ENCODE measurements around the gene SHISAL2A.
A peak's percentile ranks its signal among the peaks of the same experiment; 100 is the strongest.

SHISAL2A gene

GRCh38 chr1:52621950-52622349 is 11.0 kb upstream of the SHISAL2A start:
- no peak for DNase-seq (ENCODE audit: low read depth in 2 of 2)

DNA sequence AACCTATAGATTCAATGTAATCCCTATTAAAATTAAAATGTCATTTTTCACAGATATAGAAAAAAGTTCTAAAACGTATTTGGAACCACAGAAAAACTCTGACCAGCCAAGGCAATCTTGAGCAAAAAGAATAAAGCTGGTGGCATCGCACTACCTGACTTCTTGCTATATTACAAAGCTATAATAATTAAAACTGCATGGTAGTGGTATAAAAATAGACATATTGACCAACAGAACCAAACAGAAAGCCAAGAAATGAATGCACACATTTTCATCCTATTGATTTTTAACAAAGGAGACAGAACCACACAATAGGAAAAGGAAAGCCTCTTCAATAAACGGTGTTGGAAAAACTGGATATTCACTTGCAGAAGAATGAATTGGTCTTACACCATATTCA is 9.2 kb upstream of the SHISAL2A start:
- DNase-seq (ENCODE audit: low read depth in 2 of 2): no peak

- DNase-seq (ENCODE audit: low read depth in 2 of 2): no peak
These were observed 5.9 kb upstream of the SHISAL2A start for GRCh38 chr1:52627028-52627427.

DNA sequence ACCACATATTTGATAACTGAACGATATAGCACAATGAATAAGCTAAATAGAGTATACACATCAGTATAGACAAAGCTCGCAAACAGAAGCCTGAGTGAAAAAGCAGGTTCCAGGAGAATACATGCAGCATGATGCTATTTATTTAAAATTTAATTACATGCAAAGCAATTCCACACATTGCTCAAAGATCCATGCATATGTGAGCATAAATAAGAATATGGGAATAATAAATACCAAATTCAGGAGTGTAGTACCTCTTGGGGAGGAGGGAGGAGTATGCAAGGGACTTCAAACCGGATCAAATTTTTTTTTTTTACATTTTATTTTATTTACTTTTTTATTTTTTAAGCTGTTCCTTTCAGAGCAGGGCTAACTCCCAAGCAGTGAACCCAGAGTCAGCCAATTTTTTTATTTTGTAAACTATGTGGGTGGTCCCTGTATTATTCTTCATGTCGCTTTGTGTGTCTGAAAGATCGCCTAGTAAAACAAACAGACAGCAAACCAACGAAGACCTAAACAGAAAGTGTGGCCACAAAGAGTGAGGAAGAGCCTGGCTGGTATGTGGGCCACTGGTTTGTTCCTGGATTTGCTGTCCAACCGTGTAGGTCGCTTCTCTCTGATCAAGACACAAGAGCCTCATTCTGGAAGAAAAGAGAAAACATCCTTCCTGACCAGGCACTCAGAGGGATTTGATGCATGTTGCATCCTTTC is 4.2 kb upstream of the SHISAL2A start:
- no peak for DNase-seq (ENCODE audit: low read depth in 2 of 2)

- DNase-seq (ENCODE audit: low read depth in 2 of 2): no peak
These were observed 3.7 kb upstream of the SHISAL2A start for GRCh38 chr1:52629325-52629643.

DNA sequence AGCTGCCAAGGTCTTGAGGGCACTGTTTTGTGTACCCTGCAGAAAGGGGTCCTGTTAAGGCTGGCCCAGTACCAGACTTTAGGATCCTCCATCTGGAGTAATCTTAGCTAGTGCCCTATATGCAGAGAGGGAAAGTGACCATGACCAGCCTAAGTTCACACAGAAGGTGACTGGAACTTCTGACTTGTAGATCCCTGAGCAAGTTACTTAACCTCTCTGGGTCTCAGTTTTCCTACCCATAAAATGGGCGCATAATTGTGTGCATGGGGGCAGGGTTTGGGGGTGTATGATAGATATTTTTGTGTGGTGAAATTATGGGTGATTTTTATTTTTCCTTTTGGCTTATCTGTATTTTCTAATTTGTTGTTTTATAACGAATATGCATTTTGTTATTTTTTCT is 3.3 kb upstream of the SHISAL2A start:
- no peak for DNase-seq (ENCODE audit: low read depth in 2 of 2)

DNA sequence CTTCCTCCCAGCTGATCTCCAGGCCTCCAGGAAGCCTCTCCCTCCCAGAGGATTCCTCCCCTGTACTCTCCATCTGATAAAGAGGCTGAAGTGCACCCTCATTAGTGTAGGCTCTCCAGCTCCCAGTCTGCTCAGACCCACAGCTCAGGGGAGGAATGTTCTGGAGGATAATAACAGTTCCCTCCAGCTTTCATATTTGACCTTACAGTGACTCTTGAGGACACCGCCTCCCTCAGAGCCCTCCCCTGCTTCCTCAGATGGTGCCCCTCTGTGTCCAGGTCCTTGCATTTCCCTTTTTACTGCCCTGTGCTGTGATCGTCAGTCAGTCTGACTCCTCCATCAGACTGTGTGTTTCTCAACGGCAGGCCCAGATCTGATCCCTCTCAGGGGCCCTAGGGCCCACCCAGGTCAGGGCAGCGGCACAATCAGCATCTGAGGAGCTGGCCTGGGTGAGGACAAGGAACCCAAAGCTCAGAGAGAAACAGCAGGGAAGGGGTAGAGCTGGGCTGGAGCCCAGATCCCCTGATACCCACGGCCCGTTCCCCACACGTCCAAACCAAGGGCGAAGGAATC is 1.1 kb upstream of the SHISAL2A start:
- no peak for DNase-seq (ENCODE audit: low read depth in 2 of 2)

GRCh38 chr1:52633291-52633754 is 355 bp downstream of the SHISAL2A start:
- no peak for DNase-seq (ENCODE audit: low read depth in 2 of 2)

GRCh38 chr1:52634111-52634510 is 1.1 kb downstream of the SHISAL2A start:
- no peak for DNase-seq (ENCODE audit: low read depth in 2 of 2)

DNA sequence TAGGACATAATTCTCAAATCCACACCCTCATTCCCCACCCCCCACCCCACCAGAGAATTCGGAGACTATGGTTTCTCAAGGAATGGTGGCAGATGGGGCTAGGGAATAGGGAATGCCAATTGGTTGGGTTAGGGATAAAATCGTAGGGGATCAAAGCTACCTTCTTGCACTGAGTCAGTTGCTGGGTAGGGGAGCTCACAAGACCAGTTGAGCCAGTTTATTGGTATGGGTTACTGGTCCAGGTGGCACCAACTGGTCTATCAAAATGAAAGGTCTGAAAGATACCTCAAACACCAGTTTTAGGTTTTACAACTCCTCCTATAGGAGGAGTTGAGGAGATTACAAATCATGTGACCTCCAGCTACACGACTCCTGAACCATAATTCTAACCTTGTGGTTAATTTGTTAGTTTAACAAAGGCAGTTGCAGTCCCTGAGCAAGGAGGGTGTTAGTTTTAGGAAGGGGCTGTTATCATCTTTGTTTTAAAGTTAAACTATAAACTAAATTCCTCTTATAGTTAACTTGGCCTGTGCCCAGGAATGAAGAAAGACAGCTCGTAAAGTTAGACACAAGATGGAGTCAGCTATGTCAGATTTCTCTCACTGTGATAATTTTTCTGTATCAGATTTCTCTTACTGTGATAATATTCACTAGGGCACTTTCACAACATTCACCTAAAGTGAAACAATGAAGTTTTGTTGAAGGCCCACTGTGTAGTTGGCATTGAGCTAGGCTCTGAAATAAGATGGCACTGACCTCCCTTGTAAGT is 2.5 kb downstream of the SHISAL2A start:
- DNase-seq (ENCODE audit: low read depth in 2 of 2): no peak

- DNase-seq (ENCODE audit: low read depth in 2 of 2): peak in 1 of 2 donors; percentile 48
These were observed 4.0 kb downstream of the SHISAL2A start for GRCh38 chr1:52636721-52637695.

- no peak for DNase-seq (ENCODE audit: low read depth in 2 of 2)
These were observed 5.0 kb downstream of the SHISAL2A start for GRCh38 chr1:52637946-52638345.

- DNase-seq (ENCODE audit: low read depth in 2 of 2): no peak
These were observed 7.7 kb downstream of the SHISAL2A start for GRCh38 chr1:52640697-52641096.

- no peak for DNase-seq (ENCODE audit: low read depth in 2 of 2)
These were observed 8.3 kb downstream of the SHISAL2A start for GRCh38 chr1:52641307-52641706.

GRCh38 chr1:52645261-52645660 is 12.3 kb downstream of the SHISAL2A start:
- no peak for DNase-seq (ENCODE audit: low read depth in 2 of 2)

DNA sequence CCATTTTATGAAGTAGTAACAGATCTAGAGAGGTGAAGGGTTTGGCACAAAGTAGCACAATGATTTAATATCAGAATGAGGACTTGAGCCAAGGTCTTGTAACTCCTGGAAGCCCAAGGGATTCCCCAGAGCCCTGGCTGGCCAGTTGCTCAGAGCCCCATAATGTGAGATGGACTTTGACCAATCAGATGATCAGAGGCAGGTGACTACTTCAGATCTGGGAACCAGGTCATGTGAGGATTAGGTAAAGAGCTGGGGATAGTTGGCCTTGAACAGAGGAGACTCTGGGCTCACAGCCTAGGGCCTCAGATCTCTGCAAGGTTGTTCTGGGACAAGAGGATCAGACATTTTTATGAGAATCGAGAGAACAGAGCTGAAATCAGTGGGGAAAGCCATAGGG is 18.9 kb downstream of the SHISAL2A start:
- no peak for DNase-seq (ENCODE audit: low read depth in 2 of 2)

DNA sequence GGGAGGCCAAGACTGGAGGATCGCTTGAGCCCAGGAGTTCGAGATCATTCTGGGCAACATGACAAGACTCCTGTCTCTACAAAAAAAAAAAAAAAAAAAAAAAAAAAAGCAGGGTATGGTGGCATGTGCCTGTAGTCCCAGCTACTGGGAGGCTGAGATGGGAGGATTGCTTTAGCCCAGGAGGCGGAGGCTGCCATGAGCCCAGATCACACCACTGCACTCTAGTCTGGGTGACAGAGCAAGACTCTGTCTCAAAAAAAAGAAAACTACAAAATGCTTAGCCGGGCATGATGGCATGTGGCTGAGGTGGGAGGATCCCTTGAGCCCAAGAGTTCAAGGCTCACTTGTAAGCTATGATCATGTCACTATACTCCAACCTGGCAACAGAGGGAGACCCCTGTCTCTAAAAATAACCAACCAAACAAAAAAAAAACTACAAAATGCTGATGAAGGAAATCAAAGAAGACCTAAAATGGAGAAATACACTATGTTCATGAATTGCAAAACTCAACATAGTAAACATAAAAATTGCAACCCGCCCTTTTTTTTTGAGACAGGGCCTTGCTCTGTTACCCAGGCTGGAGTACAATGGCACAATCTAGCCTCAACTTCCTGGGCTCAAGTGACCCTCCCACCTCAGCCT is 20.4 kb downstream of the SHISAL2A start:
- no peak for DNase-seq (ENCODE audit: low read depth in 2 of 2)

GRCh38 chr1:52654063-52654462 is 21.1 kb downstream of the SHISAL2A start:
- no peak for DNase-seq (ENCODE audit: low read depth in 2 of 2)

GRCh38 chr1:52657702-52658101 is 24.7 kb downstream of the SHISAL2A start:
- no peak for DNase-seq (ENCODE audit: low read depth in 2 of 2)

DNA sequence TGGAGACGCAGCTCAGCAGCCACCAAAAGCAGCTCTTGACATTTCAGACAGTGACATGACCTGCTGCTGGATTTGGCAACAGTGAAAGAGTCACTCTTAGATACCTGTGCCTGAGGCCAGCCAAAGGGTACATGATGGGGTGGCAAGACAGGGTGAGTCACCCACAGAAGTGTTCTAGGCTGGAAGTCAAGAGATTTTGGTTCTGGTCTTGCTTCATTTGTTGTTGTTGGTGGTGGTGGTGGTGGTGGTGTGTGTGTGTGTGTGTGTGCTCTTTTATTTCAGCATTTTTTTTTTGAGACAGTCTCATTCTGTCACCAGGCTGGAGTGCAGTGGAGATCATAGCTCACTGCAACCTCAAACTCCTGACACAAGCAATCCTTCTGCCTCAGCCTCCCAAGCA is 25.8 kb downstream of the SHISAL2A start:
- DNase-seq (ENCODE audit: low read depth in 2 of 2): no peak

DNA sequence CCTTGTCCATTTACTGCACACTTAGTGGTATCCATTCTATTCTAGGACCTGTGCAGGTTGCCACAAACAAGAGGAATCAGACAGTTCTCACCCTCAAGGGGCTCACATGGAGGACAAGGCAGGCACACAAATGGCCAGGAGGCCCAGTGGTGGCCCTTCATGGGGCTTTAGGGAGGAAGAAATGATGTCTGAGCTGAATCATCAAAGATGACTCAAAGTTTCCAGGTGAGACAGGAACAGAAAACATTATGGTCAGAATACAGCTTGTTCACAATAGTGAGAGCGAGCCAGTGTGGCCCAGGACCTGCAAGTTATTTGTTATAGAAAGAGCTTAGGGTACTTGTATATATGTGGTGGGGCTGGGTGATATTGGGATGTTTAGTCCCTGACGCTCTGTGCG is 26.4 kb downstream of the SHISAL2A start:
- DNase-seq (ENCODE audit: low read depth in 2 of 2): no peak
